GM18870 (cell line): ENCODE data around the gene RIC3.
"Not testable (repeated sequence)": the region's sequence is repeated elsewhere in the genome, so short reads cannot be mapped to it uniquely, and the experiment has no call there.

Experiments used
- ATAC-seq: cut with Tn5 transposase; IDR thresholded peaks from one replicate; pipeline ENCODE4 v1.9.1; 2021; ENCODE audit warnings: moderate library complexity; ENCODE audit not compliant: unreplicated experiment

The RIC3 gene

GRCh38 chr11:8192016-8192895, 23.4 kb upstream of the RIC3 start:
- no peak for ATAC-seq

GRCh38 chr11:8190431-8190830, 21.6 kb upstream of the RIC3 start:
- ATAC-seq, result no peak

GRCh38 chr11:8186429-8186828, 17.6 kb upstream of the RIC3 start:
- no peak for ATAC-seq

GRCh38 chr11:8183111-8183510, 14.3 kb upstream of the RIC3 start:
- ATAC-seq, result no peak

- no peak for ATAC-seq
Observed at GRCh38 chr11:8180469-8180868, 11.6 kb upstream of the RIC3 start.

DNA sequence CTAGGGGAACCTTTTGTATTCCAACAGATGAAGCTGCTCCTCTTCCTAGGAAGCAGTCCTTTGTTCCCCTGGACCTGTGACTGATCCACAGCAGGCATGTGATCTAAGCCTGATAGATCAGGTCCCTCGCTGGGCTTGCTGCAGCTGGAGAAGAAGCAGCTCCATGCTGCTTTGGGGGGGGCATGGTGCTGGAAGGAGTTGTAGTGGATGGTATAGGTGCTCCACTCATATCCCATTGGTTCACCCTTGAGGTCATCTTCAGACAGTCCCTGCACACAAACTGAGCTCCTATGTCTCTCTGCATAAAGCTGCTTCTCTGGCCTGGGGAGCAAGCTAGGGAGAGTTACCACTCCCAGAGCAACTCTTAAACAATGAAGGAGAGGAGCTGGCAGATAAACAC, 9.5 kb upstream of the RIC3 start:
- ATAC-seq, result no peak

DNA sequence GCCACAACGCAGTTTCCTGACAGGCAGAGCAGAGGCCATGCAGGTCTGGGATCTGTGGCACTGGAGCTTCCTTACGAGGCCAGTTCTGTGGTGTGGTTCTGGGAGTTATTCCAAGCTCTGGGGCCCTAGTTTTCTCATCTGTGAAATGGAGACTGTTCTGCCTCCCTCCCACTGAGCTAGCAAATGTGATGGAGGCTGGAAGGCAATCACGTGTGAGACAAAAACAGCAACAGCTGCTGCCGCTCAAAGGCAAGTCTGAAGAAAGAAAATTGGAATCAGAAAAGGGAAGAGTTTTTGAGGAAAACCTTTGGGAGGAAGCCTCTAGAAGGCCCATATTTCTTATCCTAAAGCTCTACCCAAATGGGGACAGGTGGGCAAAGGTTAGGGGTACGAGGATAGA, 8.3 kb upstream of the RIC3 start:
- no peak for ATAC-seq

- no peak for ATAC-seq
Observed at GRCh38 chr11:8167796-8168195, 1.0 kb downstream of the RIC3 start.

DNA sequence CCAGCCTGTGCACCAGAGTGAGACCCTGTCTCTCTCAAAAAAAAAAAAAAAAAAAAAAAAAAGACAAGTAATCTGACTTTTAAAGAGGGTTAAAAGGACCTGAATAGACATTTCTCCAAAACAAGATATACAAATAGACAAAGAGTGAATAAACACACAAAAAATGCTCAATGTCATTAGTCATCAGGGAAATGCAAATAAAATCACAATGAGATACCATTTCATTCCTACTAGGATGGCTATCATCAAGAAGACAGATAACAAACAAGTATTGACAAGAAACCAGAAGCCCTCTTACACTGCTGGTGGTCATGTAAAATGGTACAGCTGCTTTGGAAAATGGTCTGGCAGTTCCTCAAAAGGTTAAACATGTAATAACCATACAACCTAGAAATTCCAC, 4.1 kb downstream of the RIC3 start:
- ATAC-seq, result no peak

DNA sequence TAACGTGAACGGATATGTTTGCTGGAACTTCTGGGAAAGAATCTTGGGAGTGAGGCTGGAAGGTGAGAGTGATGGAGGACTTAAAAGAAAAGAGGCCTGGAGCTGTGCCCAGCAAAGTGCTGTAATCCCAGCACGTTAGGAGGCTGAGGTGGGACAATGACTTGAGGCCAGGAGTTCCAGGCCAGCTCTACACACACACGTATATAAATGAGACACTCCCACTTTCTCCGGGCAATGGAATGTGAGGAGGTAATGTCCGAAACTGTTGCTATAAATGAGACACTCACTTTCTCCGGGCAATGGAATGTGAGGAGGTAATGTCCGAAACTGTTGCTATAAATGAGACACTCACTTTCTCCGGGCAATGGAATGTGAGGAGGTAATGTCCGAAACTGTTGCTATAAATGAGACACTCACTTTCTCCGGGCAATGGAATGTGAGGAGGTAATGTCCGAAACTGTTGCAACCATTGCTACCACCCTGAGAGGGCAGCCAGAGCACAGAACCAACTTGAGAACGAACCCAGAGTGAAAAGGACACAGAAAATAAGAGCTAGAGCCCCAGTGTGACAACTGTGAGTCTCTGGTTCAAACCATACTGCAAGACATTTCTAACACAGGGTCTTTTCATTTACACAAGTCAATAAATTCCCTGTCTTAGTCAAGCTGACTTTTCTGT, 7.1 kb downstream of the RIC3 start:
- ATAC-seq, result not testable (repeated sequence)

GRCh38 chr11:8156877-8157276, 11.9 kb downstream of the RIC3 start:
- ATAC-seq, result no peak

- ATAC-seq, result no peak
Observed at GRCh38 chr11:8149726-8150125, 19.1 kb downstream of the RIC3 start.

GRCh38 chr11:8138526-8138925, 30.3 kb downstream of the RIC3 start:
- no peak for ATAC-seq

DNA sequence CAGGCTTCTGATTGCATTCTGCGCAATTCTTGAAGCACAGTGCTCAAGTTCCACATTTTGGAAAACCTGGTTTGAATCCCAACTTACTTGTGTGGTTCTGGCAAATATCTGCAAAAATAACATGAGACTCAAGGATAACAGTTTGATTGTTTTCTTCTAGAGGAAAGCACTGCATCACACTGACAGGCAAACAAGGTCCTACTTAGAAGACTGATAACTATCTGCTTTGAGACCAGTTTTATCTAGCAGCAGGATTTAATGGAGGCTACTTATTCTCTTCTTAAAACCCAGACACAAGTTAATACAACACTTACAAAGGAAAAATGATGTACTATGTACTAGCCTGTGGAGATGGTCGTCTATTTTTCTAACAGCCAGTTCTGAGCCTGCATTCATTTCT, 41.4 kb downstream of the RIC3 start:
- ATAC-seq, result no peak

- no peak for ATAC-seq
Observed at GRCh38 chr11:8126649-8127289, 42.1 kb downstream of the RIC3 start.

DNA sequence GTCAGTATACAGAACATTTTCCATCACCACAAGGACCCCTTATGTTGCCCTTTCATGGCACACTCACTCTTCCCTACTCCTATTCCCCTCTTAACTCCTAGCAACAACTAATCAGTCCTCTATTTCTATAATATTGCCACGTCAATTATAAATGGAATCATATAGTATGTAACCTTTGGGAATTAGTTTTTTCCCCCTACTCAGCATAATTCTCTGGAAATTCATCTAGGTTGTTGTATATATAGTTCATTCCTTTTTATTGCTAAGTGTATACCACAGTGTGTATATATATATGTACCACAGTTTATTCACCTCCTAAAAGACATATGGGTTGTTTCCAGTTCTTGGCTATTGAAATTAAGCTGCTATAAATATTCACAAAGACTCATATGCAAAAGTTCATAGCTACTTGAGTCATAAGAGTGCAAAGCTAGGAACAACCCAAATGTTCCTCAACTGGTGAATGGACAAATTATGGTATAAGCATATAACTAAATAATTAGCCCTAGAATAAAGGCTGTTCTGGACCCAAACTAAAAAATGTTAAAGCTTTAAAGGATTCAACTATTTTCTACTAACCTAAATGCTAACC, 46.6 kb downstream of the RIC3 start:
- no peak for ATAC-seq

DNA sequence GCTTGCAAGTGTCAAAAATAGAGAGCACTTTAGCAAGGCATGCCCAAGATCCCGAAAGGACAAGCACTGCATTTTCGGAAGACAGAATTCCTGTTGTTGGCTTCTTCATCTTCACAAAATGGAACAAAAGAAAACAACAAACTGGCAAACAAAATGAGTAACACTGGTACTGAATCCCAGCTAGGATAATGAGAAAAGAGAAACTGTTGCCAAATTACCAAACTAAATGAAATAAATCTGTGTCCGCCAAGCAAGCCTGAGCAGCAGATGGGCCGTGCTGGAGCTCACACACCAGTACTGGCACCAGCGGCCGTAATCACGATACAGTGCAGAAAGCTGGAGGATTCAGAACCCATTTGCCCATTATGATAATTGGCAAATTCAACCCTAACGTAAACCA, 57.2 kb downstream of the RIC3 start:
- ATAC-seq, result no peak

DNA sequence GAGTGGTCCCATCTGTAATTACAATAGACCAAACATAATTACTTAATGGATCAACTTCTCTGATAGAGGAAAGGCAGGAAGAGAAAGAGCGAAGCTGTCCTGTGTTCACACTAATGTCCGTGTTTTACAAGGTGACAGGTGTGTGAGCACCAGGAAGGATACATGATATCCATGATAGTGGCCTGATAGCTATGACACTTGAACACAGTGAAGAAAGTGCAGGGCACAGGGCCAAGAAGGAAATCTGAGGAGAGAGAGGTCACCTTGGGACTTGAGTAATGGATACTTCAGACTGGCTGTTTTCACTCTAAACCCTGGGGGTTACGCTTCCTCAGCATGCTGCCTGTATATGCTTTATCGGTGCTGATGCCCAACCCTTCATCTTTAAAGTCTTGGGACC, 58.4 kb downstream of the RIC3 start:
- no peak for ATAC-seq

- ATAC-seq, result no peak
Observed at GRCh38 chr11:8109675-8110074, 59.1 kb downstream of the RIC3 start.

GRCh38 chr11:8108421-8108820, 60.4 kb downstream of the RIC3 start:
- no peak for ATAC-seq

DNA sequence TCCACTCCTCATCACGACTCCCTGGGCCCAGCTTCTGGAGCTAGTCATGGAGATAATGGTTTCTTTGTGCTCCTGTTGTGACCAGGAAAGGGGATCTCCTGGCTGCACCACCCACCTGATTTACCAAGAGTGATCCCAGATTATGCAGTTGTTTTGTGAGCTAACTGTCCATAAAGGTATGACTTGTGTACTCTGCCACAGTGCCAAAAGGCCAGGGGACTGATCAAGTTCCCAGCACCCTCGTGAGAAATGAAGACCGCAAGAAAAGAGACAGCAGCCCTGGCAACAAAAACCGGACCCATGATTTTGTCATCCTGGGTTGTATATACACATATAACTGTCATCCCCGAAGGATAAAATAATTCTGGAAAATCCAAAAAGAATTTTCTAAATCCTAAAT, 61.2 kb downstream of the RIC3 start:
- no peak for ATAC-seq

DNA sequence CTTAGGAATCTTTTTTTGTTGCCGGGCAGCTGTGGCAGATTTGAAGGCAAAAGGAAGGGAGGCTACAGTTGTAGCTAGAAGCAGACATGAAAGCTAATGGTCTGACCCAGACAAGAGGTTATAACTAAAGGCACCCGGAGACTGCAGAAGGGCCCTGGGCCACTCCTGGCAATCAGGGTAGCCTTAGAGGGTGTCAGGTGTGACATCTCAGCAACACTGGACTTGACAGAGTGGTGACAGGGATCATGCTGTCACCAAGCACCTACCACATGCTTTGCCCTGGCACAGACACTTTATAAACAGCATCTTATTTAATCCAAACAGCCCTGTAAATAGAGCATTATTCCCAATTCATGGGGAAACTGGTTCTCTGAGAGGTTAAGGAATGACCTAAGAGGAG, 62.1 kb downstream of the RIC3 start:
- ATAC-seq, result no peak
